Panc1 (cell line): ENCODE data around the gene APRT. TPM values are rescaled to one million over a fixed set of nuclear protein-coding genes. Genes with fewer than 3 reads are reported as not detected.

Experiments
- ATAC-seq: fragments of 200-7000 bp; cut with Tn5 transposase; 2 replicates; pipeline ENCODE4 v1.9.1; 2020; ENCODE audit warnings: mild to moderate bottlenecking, moderate library complexity
- BruUV-seq: library from RNA; stranded (reverse); fragments of 400-500 nt; replicated peaks from 2 replicates; lab custom pipeline; 2021; lab: Mats Ljungman, UMichigan
- CTCF ChIA-PET: fragments of 300-600 bp; sonication (Branson Sonifier 250); formaldehyde crosslinking; loops from one replicate; lab custom pipeline; 2022; ENCODE audit warnings: antibody characterized with exemption; lab: Charles Lee
- POLR2A ChIA-PET: fragments of 300-600 bp; sonication (Branson Sonifier 250); formaldehyde crosslinking; loops from one replicate; lab custom pipeline; 2022; ENCODE audit warnings: antibody characterized with exemption; lab: Charles Lee
- DNase-seq: peaks from one replicate; pipeline ENCODE4 v3.0.0-alpha.2; 2010; ENCODE audit warnings: low read depth, low spot score
- H3K27ac ChIP-seq: 2 replicates; pipeline ENCODE4 v1.5.1; 2011; ENCODE audit warnings: mild to moderate bottlenecking, low read length, inconsistent platforms
- H3K27me3 ChIP-seq: fragments of 200-500 bp; sonication (Bioruptor generic); 2 replicates; pipeline ENCODE4 v1.6.0; 2014; ENCODE audit warnings: low read length, inconsistent platforms; ENCODE audit not compliant: control insufficient read depth, insufficient read depth
- H3K36me3 ChIP-seq: fragments of 200-500 bp; sonication (Bioruptor generic); 2 replicates; pipeline ENCODE4 v1.5.1; 2014; ENCODE audit warnings: inconsistent platforms, mild to moderate bottlenecking, low read length, moderate library complexity; ENCODE audit not compliant: control insufficient read depth, insufficient read depth
- H3K4me1 ChIP-seq: 2 replicates; pipeline ENCODE4 v1.5.1; 2011; ENCODE audit warnings: inconsistent platforms, mild to moderate bottlenecking, low read length, moderate library complexity; ENCODE audit not compliant: control insufficient read depth, insufficient read depth
- H3K4me3 ChIP-seq, 2 experiments: 2 replicates each; pipeline ENCODE4 v1.5.1; 2011 to 2012; ENCODE audit warnings: low read depth in 2 of 2, low read length in 2 of 2, mild to moderate bottlenecking in 2 of 2, inconsistent platforms in 1 of 2, moderate library complexity in 1 of 2
- H3K9me3 ChIP-seq: fragments of 200-500 bp; sonication (Bioruptor generic); 2 replicates; pipeline ENCODE4 v1.5.1; 2014; ENCODE audit warnings: low read depth, mild to moderate bottlenecking, inconsistent platforms, low read length, moderate library complexity; ENCODE audit not compliant: control insufficient read depth, insufficient read depth
- CTCF ChIP-seq: fragments of 450-650 bp; IDR thresholded peaks from 2 replicates; pipeline ENCODE4 v1.5.1; 2017; ENCODE audit warnings: mild to moderate bottlenecking
- POLR2AphosphoS5 ChIP-seq: IDR thresholded peaks from 2 replicates; pipeline ENCODE4 v1.6.1; 2012; ENCODE audit warnings: mild to moderate bottlenecking, low read depth, low read length, moderate library complexity
- SIN3A ChIP-seq: IDR thresholded peaks from 2 replicates; pipeline ENCODE4 v1.6.1; 2012; ENCODE audit warnings: low read depth, mild to moderate bottlenecking, low read length, moderate library complexity, borderline replicate concordance; ENCODE audit not compliant: insufficient read depth
- TCF7L2 ChIP-seq: IDR thresholded peaks from 2 replicates; pipeline ENCODE4 v1.6.1; 2011; ENCODE audit warnings: mild to moderate bottlenecking, low read depth, low read length, inconsistent platforms
- in situ Hi-C: cut with HindIII; loops from 2 replicates; pipeline ENCODE4 v1.10.0; 2016; ENCODE audit warnings: low sequenced_read_pairs, low pct_unique_long_range_greater_than_20kb
- intact Hi-C: fragments of 100-400 bp; cut with micrococcal nuclease; formaldehyde crosslinking; loops from one replicate; pipeline ENCODE4 v1.10.0; 2022; ENCODE audit not compliant: unreplicated experiment
- total RNA-seq: library from RNA; stranded (reverse); gene quantifications from one replicate; pipeline ENCODE4 v1.2.1, GENCODE V29; 2021; ENCODE audit not compliant: unreplicated experiment
- TF ChIP-seq, protein P1 (sequence below), 2 experiments: IDR thresholded peaks; 2 replicates each; pipeline ENCODE4 v1.6.1; 2011 to 2012; ENCODE audit warnings: low read depth in 2 of 2, control low read depth in 1 of 2, low read length in 1 of 2, mild to moderate bottlenecking in 1 of 2, moderate library complexity in 1 of 2; ENCODE audit not compliant: insufficient read depth in 1 of 2

The APRT gene
- total RNA-seq, 1 experiment from 2014 or later: 231 TPM

DNA sequence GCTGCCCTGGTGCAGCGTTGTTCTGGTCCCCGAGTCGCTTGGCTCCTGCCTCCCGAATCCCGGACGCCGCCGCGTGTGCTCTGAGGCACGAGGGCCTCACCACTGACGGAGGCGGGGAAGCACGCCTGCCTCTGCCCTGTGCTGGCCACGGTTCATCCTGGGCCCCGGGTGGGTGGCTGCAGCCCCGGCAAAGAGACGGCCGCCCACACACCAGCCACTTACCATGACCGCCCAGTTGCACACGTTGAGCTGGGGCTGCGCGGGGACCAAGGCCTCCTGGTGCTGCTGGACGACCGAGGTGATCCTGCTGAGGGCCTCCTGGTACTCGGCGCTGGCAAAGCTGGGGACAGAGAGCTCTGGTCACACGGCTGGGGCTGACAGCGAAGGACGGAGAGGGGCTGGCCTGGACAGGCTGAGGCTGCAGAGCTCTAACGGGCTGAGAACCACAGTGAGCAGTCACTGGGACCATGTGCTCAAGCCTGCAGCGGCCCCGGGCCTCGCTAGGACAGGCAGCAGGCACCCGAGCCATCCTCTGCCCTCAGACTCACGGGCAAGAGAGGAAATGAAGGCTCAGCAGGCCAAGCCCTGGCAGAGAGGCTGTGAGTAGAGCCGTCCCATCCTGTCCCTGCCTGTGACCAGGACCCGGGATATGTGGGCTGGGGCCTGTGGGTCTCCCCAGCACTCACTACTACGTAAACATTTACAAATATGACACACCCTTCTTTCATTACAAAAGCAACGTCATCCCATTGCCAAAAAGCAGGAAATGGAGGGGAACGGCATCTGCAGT lies 6.3 kb upstream of the APRT start:
- CTCF ChIA-PET: no interaction called here
- H3K27me3 ChIP-seq: no peaks in the 10 kb centered on the region
- POLR2A ChIA-PET: no interaction called here
- intact Hi-C loops: loop anchor here (10.0 kb wide), 1 partner anchor 347 kb away; no protein-coding TSS in a partner anchor
- no peak overlapping the region for H3K4me3 ChIP-seq
- no peaks in the 10 kb centered on the region; the same call in 1 of the 2 replicates for H3K4me1 ChIP-seq
- in situ Hi-C loops: no loop called here
- ATAC-seq (no peak), DNase-seq (no peak)
- BruUV-seq: no TSS peak
- no peak for TF ChIP-seq SIN3A
- no peak; the same call in 1 of the 2 replicates for TF ChIP-seq POLR2AphosphoS5
- no peak for TF ChIP-seq CTCF
- TF ChIP-seq TCF7L2: no peak
- H3K27ac ChIP-seq: no peak overlapping the region
- H3K36me3 ChIP-seq: no peaks in the 10 kb centered on the region
- no peaks in the 10 kb centered on the region for H3K9me3 ChIP-seq

GRCh38 chr16:88816736-88817535 lies 5.2 kb upstream of the APRT start:
- Histone ChIP-seq H3K4me3 (no peak overlapping the region), H3K4me1 (no peaks in the 10 kb centered on the region; the same call in 1 of the 2 replicates), H3K27ac (no peak overlapping the region), H3K36me3 (no peaks in the 10 kb centered on the region; the same call in 1 of the 2 replicates), H3K9me3 (no peaks in the 10 kb centered on the region), H3K27me3 (no peaks in the 10 kb centered on the region)
- in situ Hi-C loops (no loop called here), intact Hi-C loops (loop anchor here (10.0 kb wide), 1 partner anchor 348 kb away; no protein-coding TSS in a partner anchor)
- TF ChIP-seq SIN3A (no peak), TCF7L2 (no peak), CTCF (no peak), POLR2AphosphoS5 (no peak)
- TF ChIP-seq, protein P1, sequence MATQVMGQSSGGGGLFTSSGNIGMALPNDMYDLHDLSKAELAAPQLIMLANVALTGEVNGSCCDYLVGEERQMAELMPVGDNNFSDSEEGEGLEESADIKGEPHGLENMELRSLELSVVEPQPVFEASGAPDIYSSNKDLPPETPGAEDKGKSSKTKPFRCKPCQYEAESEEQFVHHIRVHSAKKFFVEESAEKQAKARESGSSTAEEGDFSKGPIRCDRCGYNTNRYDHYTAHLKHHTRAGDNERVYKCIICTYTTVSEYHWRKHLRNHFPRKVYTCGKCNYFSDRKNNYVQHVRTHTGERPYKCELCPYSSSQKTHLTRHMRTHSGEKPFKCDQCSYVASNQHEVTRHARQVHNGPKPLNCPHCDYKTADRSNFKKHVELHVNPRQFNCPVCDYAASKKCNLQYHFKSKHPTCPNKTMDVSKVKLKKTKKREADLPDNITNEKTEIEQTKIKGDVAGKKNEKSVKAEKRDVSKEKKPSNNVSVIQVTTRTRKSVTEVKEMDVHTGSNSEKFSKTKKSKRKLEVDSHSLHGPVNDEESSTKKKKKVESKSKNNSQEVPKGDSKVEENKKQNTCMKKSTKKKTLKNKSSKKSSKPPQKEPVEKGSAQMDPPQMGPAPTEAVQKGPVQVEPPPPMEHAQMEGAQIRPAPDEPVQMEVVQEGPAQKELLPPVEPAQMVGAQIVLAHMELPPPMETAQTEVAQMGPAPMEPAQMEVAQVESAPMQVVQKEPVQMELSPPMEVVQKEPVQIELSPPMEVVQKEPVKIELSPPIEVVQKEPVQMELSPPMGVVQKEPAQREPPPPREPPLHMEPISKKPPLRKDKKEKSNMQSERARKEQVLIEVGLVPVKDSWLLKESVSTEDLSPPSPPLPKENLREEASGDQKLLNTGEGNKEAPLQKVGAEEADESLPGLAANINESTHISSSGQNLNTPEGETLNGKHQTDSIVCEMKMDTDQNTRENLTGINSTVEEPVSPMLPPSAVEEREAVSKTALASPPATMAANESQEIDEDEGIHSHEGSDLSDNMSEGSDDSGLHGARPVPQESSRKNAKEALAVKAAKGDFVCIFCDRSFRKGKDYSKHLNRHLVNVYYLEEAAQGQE (IDR thresholded peaks at IDR 0.05; ENCODE audit: insufficient read depth in 1 of 2, low read depth in 2 of 2, low read length in 1 of 2): no peak
- no TSS peak for BruUV-seq
- DNase-seq (no peak), ATAC-seq (no peak)
- CTCF ChIA-PET: no interaction called here
- POLR2A ChIA-PET: no interaction called here
